BLaER1 treated with 17β-estradiol and CSF1 and Interleukin-3, amounts not matched to agents 10 nM and 100 nM (cell line): ENCODE results near the gene RNF113B.
A peak's percentile ranks its signal among the peaks of the same experiment; 100 is the strongest.

Experiments
- H3K27ac ChIP-seq, 11 experiments: shearing (Covaris generic); formaldehyde crosslinking; 2 replicates each; pipeline ENCODE4 v1.8.1; 2022
- H3K27me3 ChIP-seq, 11 experiments: shearing (Covaris generic); formaldehyde crosslinking; 2 replicates each; pipeline ENCODE4 v1.8.1; 2022
- H3K36me3 ChIP-seq, 11 experiments: shearing (Covaris generic); formaldehyde crosslinking; 2 replicates each; pipeline ENCODE4 v1.8.1; 2022
- H3K4me1 ChIP-seq, 10 experiments: shearing (Covaris generic); formaldehyde crosslinking; 2 replicates each; pipeline ENCODE4 v1.8.1; 2022
- H3K4me2 ChIP-seq, 11 experiments: shearing (Covaris generic); formaldehyde crosslinking; 2 replicates each; pipeline ENCODE4 v1.8.1; 2022
- H3K4me3 ChIP-seq, 10 experiments: shearing (Covaris generic); formaldehyde crosslinking; 2 replicates each; pipeline ENCODE4 v1.8.1; 2022
- H3K9ac ChIP-seq, 11 experiments: shearing (Covaris generic); formaldehyde crosslinking; 2 replicates each; pipeline ENCODE4 v1.8.1; 2022
- H3K9me3 ChIP-seq, 11 experiments: shearing (Covaris generic); formaldehyde crosslinking; replicated peaks in 1 of 11; 2 replicates each; pipeline ENCODE4 v1.8.1; 2022
- H4K20me1 ChIP-seq, 11 experiments: shearing (Covaris generic); formaldehyde crosslinking; 2 replicates each; pipeline ENCODE4 v1.8.1; 2022
- Cebpa-rat ChIP-seq, 11 experiments: shearing (Covaris generic); IDR thresholded peaks; 2 replicates each; pipeline ENCODE4 v1.8.1; 2022

RNF113B gene

GRCh38 chr13:98200211-98200878 is 23.3 kb upstream of the RNF113B start:
- H3K9ac ChIP-seq: no peak overlapping the region
- TF ChIP-seq Cebpa-rat (IDR thresholded peaks at IDR 0.05): no peak
- H3K27ac ChIP-seq: no peak overlapping the region
- no peaks in the 10 kb centered on the region for H3K27me3 ChIP-seq
- H3K4me3 ChIP-seq: no peak overlapping the region
- H3K4me1 ChIP-seq: peaks cover 14 to 29% (median 24%) of the 10 kb centered on the region in 10 experiments
- peaks cover 5 to 45% (median 20%) of the 10 kb centered on the region in 11 experiments; a peak in 16 of 22 replicates for H3K36me3 ChIP-seq
- peaks cover 25 to 36% (median 27%) of the 10 kb centered on the region in 11 experiments for H3K9me3 ChIP-seq
- peaks cover 0 to 38% (median 0%) of the 10 kb centered on the region in 11 experiments; a peak in 4 of 22 replicates for H4K20me1 ChIP-seq
- H3K4me2 ChIP-seq: peak overlapping the region in 4 of 11 experiments; percentile 63 to 81 (median 73); a peak in 4 of 22 replicates

DNA sequence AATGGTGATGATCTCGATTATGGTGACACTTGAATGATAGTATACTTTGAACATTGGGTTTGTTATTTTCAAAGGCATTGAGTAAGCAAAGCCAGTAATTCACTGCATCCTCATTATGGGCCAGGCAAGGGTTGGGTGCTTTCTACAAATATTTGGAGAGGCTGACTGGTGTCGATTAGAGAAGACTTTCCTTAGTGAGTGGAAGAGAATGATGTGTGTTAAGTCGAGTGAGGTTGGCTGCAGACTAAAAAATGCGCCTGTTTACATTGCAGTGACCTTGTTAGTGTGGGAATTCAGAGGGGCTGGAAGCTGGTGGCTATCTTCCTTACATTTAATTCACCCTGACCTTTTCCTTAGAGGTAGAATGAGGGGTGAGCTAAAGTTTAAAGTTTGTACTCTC is 22.4 kb upstream of the RNF113B start:
- H4K20me1 ChIP-seq: peaks cover 0 to 46% (median 0%) of the 10 kb centered on the region in 11 experiments; a peak in 4 of 22 replicates
- H3K4me1 ChIP-seq: peaks cover 14 to 29% (median 24%) of the 10 kb centered on the region in 10 experiments
- H3K27ac ChIP-seq: no peak overlapping the region
- H3K9ac ChIP-seq: no peak overlapping the region
- H3K9me3 ChIP-seq: peaks cover 16 to 28% (median 18%) of the 10 kb centered on the region in 11 experiments
- H3K36me3 ChIP-seq: peaks cover under 1 to 42% (median 16%) of the 10 kb centered on the region in 11 experiments; a peak in 15 of 22 replicates
- H3K27me3 ChIP-seq: no peaks in the 10 kb centered on the region
- no peak overlapping the region for H3K4me2 ChIP-seq
- TF ChIP-seq Cebpa-rat (IDR thresholded peaks at IDR 0.05): no peak
- no peak overlapping the region for H3K4me3 ChIP-seq

DNA sequence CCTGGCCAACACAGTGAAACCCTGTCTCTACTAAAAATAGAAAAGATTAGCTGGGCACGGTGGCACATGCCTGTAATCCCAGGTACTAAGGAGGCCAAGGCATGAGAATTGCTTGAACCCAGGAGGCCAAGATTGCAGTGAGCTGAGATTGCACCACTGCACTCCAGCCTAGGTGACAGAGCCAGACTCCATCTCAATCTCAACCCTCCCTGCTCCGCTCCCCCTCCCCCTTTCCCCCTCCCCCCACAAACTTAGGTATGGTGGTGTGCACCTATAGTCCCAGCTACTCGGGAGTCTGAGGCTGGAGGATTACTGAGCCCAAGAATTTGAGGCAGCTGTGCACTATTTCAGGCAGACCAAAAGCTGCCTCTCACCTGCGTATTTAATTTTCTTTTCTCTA is 21.6 kb upstream of the RNF113B start:
- peaks cover 8 to 20% (median 10%) of the 10 kb centered on the region in 11 experiments for H3K9me3 ChIP-seq
- no peak for TF ChIP-seq Cebpa-rat (IDR thresholded peaks at IDR 0.05)
- peaks cover 0 to 35% (median 8%) of the 10 kb centered on the region in 11 experiments; a peak in 12 of 22 replicates for H3K36me3 ChIP-seq
- H3K27ac ChIP-seq: no peak overlapping the region
- no peak overlapping the region for H3K9ac ChIP-seq
- H4K20me1 ChIP-seq: peaks cover 0 to 49% (median 0%) of the 10 kb centered on the region in 11 experiments; a peak in 4 of 22 replicates
- H3K4me3 ChIP-seq: no peak overlapping the region
- no peaks in the 10 kb centered on the region for H3K27me3 ChIP-seq
- peaks cover 14 to 29% (median 24%) of the 10 kb centered on the region in 10 experiments for H3K4me1 ChIP-seq
- H3K4me2 ChIP-seq: no peak overlapping the region

DNA sequence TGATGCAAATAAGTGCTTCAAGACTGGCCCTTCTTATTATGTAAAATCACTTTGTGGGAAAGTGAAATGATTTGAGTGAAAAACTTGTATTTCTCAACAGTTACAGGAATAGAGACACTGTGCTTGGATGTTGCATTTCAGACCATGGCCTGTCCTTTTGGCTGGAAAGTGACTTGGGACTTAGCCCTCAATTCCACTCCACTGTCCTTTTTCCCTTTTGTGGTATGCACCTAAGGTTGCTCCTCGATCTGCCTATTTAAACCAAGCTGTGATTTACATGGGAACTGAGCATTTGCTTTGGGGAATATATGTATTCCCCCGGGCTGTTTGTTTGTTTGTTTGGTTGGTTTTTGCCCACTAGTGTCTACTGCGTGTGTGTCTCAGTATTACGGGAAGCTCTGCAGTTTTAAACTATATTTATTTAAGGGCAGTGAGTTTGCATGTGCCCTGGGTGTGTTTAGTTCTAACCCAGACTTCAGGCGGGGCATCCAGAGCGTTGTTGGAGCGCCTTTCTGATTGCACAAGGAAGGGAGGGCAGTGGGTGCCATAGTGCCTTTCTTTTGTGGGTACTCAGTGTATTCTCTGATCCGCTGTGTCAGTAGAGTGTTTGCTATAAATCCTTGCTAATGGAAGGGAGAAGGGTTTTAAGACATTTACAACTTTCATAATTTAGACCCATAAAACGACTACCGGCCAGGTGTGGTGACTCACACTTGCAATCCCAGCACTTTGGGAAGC is 18.2 kb upstream of the RNF113B start:
- no peak for TF ChIP-seq Cebpa-rat (IDR thresholded peaks at IDR 0.05)
- Histone ChIP-seq H3K27me3 (no peaks in the 10 kb centered on the region), H3K4me1 (peaks cover 0 to 18% (median 4%) of the 10 kb centered on the region in 10 experiments; a peak in 12 of 20 replicates), H3K9ac (no peak overlapping the region), H3K36me3 (peaks cover 0 to 25% (median 0%) of the 10 kb centered on the region in 11 experiments; a peak in 4 of 22 replicates), H3K4me3 (no peak overlapping the region), H4K20me1 (peaks cover 0 to 68% (median 0%) of the 10 kb centered on the region in 11 experiments; a peak in 4 of 22 replicates), H3K27ac (no peak overlapping the region), H3K4me2 (no peak overlapping the region), H3K9me3 (peaks cover 0 to 10% (median 0%) of the 10 kb centered on the region in 11 experiments; a peak in 4 of 22 replicates)

- Histone ChIP-seq H3K4me2 (no peak overlapping the region), H3K27me3 (no peaks in the 10 kb centered on the region), H3K36me3 (peaks cover 0 to 18% (median 0%) of the 10 kb centered on the region in 11 experiments; a peak in 2 of 22 replicates), H3K4me3 (no peak overlapping the region), H3K27ac (no peak overlapping the region), H3K4me1 (peaks cover 18 to 38% (median 31%) of the 10 kb centered on the region in 10 experiments), H3K9me3 (no peaks in the 10 kb centered on the region), H3K9ac (no peak overlapping the region), H4K20me1 (peaks cover 0 to 90% (median 0%) of the 10 kb centered on the region in 11 experiments; a peak in 8 of 22 replicates)
- no peak for TF ChIP-seq Cebpa-rat (IDR thresholded peaks at IDR 0.05)
Observed at GRCh38 chr13:98192008-98192407, 14.9 kb upstream of the RNF113B start.

GRCh38 chr13:98190889-98191444 is 13.9 kb upstream of the RNF113B start:
- peak overlapping the region in 1 of 11 experiments; percentile 7; a peak in 1 of 22 replicates for H3K4me2 ChIP-seq
- no peak for TF ChIP-seq Cebpa-rat (IDR thresholded peaks at IDR 0.05)
- H3K4me3 ChIP-seq: no peak overlapping the region
- H3K36me3 ChIP-seq: peaks cover 0 to 18% (median 0%) of the 10 kb centered on the region in 11 experiments; a peak in 2 of 22 replicates
- 0 out of 22 replicates have a peak, but pooled peaks cover 0 to 3% (median 0%) of the 10 kb centered on the region in 11 experiments for H3K9me3 ChIP-seq
- H3K27ac ChIP-seq: no peak overlapping the region
- H3K4me1 ChIP-seq: peaks cover 18 to 37% (median 32%) of the 10 kb centered on the region in 10 experiments
- H3K27me3 ChIP-seq: no peaks in the 10 kb centered on the region
- no peak overlapping the region for H3K9ac ChIP-seq
- H4K20me1 ChIP-seq: peaks cover 0 to 81% (median 0%) of the 10 kb centered on the region in 11 experiments; a peak in 8 of 22 replicates

DNA sequence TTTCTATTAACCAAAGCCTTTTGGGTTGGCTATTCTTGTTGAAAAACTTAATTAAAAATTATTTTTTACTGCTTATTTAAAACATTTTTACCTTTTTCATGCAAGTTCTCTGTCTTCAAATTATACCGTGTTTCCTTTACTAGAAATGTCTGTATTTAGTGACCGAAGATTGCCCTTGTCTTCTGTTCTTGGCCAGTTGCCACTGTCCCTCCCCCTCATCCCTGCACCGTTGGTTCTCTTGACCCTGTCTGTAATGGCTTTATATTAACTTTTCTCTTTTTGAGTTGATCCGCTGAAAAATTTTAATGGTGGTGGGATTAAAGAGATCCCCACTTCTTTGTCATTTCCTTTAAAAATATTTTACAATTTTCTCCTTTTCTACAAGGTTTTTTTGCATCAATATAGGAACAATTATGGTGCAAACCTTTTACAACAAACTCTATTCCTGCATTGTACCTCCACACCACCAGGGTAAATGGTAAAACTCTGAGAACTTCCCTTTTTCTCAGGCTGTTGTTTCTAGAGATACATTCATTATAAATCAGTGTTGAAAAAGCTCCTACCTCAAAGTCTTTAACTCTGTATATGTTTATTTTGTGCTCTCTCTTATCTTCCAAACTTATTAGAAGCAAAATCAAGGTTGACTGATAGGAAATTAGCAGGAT is 12.9 kb upstream of the RNF113B start:
- Histone ChIP-seq H3K36me3 (peaks cover 0 to 8% (median 0%) of the 10 kb centered on the region in 11 experiments; a peak in 1 of 22 replicates), H3K4me3 (no peak overlapping the region), H3K4me2 (peak overlapping the region in 3 of 11 experiments; percentile 7 to 13 (median 7); a peak in 2 of 22 replicates), H4K20me1 (peaks cover 0 to 76% (median 0%) of the 10 kb centered on the region in 11 experiments; a peak in 8 of 22 replicates), H3K9ac (no peak overlapping the region), H3K4me1 (peaks cover 18 to 37% (median 32%) of the 10 kb centered on the region in 10 experiments), H3K27me3 (no peaks in the 10 kb centered on the region), H3K27ac (no peak overlapping the region), H3K9me3 (0 out of 22 replicates have a peak, but pooled peaks cover 0 to 3% (median 0%) of the 10 kb centered on the region in 11 experiments)
- no peak for TF ChIP-seq Cebpa-rat (IDR thresholded peaks at IDR 0.05)
